ENCODE data around the gene ELF2.

The ELF2 gene

DNA sequence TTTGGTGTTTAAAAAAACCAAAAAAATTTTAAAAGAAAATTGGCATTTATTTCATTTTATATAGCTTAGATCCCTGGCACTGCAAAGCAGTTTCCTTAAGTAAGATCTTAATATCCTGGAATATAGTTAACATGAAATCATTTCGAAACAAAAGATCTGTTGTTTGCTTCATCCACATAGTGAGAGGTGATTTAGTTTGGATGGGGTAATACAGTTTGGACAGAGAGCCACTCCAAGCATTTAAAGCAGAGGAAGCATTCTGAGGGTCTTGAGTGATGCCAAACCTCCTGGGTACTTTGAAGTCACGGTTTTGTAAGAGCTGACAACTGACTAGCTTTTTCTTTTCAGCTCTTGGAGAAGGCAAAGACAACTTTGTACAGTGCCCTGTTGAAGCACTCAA is 132.7 kb downstream of the ELF2 start:
- TF ChIP-seq ZNF341 (tag by site-specific recombination; IDR thresholded peaks at IDR 0.05; ENCODE audit: low read depth) (no peak), ZNF514 (tag by site-specific recombination; IDR thresholded peaks at IDR 0.05) (no peak), ZNF354C (tag by site-specific recombination; IDR thresholded peaks at IDR 0.05; ENCODE audit: borderline replicate concordance, low read depth) (no peak), ZNF121 (tag by site-specific recombination; IDR thresholded peaks at IDR 0.05) (no peak), PRDM1 (tag by site-specific recombination; IDR thresholded peaks at IDR 0.05) (no peak), SETDB1 (IDR thresholded peaks at IDR 0.05; ENCODE audit: insufficient read length, low read length) (no peak), ZNF785 (tag by site-specific recombination; IDR thresholded peaks at IDR 0.05) (no peak)
- TF ChIP-seq, protein P1, sequence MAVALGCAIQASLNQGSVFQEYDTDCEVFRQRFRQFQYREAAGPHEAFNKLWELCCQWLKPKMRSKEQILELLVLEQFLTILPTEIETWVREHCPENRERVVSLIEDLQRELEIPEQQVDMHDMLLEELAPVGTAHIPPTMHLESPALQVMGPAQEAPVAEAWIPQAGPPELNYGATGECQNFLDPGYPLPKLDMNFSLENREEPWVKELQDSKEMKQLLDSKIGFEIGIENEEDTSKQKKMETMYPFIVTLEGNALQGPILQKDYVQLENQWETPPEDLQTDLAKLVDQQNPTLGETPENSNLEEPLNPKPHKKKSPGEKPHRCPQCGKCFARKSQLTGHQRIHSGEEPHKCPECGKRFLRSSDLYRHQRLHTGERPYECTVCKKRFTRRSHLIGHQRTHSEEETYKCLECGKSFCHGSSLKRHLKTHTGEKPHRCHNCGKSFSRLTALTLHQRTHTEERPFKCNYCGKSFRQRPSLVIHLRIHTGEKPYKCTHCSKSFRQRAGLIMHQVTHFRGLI (tag by site-specific recombination; IDR thresholded peaks at IDR 0.05) = no peak
- TF ChIP-seq, protein P2, sequence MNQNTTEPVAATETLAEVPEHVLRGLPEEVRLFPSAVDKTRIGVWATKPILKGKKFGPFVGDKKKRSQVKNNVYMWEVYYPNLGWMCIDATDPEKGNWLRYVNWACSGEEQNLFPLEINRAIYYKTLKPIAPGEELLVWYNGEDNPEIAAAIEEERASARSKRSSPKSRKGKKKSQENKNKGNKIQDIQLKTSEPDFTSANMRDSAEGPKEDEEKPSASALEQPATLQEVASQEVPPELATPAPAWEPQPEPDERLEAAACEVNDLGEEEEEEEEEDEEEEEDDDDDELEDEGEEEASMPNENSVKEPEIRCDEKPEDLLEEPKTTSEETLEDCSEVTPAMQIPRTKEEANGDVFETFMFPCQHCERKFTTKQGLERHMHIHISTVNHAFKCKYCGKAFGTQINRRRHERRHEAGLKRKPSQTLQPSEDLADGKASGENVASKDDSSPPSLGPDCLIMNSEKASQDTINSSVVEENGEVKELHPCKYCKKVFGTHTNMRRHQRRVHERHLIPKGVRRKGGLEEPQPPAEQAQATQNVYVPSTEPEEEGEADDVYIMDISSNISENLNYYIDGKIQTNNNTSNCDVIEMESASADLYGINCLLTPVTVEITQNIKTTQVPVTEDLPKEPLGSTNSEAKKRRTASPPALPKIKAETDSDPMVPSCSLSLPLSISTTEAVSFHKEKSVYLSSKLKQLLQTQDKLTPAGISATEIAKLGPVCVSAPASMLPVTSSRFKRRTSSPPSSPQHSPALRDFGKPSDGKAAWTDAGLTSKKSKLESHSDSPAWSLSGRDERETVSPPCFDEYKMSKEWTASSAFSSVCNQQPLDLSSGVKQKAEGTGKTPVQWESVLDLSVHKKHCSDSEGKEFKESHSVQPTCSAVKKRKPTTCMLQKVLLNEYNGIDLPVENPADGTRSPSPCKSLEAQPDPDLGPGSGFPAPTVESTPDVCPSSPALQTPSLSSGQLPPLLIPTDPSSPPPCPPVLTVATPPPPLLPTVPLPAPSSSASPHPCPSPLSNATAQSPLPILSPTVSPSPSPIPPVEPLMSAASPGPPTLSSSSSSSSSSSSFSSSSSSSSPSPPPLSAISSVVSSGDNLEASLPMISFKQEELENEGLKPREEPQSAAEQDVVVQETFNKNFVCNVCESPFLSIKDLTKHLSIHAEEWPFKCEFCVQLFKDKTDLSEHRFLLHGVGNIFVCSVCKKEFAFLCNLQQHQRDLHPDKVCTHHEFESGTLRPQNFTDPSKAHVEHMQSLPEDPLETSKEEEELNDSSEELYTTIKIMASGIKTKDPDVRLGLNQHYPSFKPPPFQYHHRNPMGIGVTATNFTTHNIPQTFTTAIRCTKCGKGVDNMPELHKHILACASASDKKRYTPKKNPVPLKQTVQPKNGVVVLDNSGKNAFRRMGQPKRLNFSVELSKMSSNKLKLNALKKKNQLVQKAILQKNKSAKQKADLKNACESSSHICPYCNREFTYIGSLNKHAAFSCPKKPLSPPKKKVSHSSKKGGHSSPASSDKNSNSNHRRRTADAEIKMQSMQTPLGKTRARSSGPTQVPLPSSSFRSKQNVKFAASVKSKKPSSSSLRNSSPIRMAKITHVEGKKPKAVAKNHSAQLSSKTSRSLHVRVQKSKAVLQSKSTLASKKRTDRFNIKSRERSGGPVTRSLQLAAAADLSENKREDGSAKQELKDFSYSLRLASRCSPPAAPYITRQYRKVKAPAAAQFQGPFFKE (tag by site-specific recombination; IDR thresholded peaks at IDR 0.05; ENCODE audit: borderline replicate concordance) = no peak
- TF ChIP-seq, protein P3, sequence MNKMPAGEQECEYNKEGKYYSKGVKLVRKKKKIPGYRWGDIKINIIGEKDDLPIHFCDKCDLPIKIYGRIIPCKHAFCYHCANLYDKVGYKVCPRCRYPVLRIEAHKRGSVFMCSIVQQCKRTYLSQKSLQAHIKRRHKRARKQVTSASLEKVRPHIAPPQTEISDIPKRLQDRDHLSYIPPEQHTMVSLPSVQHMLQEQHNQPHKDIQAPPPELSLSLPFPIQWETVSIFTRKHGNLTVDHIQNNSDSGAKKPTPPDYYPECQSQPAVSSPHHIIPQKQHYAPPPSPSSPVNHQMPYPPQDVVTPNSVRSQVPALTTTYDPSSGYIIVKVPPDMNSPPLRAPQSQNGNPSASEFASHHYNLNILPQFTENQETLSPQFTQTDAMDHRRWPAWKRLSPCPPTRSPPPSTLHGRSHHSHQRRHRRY (tag by site-specific recombination; IDR thresholded peaks at IDR 0.05) = no peak
- TF ChIP-seq, protein P4, sequence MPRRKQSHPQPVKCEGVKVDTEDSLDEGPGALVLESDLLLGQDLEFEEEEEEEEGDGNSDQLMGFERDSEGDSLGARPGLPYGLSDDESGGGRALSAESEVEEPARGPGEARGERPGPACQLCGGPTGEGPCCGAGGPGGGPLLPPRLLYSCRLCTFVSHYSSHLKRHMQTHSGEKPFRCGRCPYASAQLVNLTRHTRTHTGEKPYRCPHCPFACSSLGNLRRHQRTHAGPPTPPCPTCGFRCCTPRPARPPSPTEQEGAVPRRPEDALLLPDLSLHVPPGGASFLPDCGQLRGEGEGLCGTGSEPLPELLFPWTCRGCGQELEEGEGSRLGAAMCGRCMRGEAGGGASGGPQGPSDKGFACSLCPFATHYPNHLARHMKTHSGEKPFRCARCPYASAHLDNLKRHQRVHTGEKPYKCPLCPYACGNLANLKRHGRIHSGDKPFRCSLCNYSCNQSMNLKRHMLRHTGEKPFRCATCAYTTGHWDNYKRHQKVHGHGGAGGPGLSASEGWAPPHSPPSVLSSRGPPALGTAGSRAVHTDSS (tag by site-specific recombination; IDR thresholded peaks at IDR 0.05) = no peak
- TF ChIP-seq, protein P5, sequence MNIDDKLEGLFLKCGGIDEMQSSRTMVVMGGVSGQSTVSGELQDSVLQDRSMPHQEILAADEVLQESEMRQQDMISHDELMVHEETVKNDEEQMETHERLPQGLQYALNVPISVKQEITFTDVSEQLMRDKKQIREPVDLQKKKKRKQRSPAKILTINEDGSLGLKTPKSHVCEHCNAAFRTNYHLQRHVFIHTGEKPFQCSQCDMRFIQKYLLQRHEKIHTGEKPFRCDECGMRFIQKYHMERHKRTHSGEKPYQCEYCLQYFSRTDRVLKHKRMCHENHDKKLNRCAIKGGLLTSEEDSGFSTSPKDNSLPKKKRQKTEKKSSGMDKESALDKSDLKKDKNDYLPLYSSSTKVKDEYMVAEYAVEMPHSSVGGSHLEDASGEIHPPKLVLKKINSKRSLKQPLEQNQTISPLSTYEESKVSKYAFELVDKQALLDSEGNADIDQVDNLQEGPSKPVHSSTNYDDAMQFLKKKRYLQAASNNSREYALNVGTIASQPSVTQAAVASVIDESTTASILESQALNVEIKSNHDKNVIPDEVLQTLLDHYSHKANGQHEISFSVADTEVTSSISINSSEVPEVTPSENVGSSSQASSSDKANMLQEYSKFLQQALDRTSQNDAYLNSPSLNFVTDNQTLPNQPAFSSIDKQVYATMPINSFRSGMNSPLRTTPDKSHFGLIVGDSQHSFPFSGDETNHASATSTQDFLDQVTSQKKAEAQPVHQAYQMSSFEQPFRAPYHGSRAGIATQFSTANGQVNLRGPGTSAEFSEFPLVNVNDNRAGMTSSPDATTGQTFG (tag by site-specific recombination; IDR thresholded peaks at IDR 0.05; ENCODE audit: borderline replicate concordance) = no peak
- ChIA-PET POLR2A (no interaction called here), CTCF (interaction anchor here (1.5 to 2.2 kb wide), 3 partner anchors 12 to 14 kb away, joined by 5 to 9 read pairs (median 7); no protein-coding TSS in a partner anchor)
- no peak overlapping the region for H3K27ac ChIP-seq (ENCODE audit: extremely low read depth, low read depth, low read length)
- H3K4me3 ChIP-seq (ENCODE audit: low read depth, low read length) = no peak overlapping the region
- H3K4me1 ChIP-seq (ENCODE audit: control insufficient read depth, insufficient read depth, low read length) = no peaks in the 10 kb centered on the region
- no peaks in the 10 kb centered on the region for H3K9me3 ChIP-seq (ENCODE audit: control insufficient read depth, insufficient read depth, low read depth, low read length)
- peaks cover 0 to 62% of the 10 kb centered on the region in 2 experiments; a peak in 2 of 3 replicates for H3K36me3 ChIP-seq (ENCODE audit: control insufficient read depth in 2 of 2, insufficient read depth in 1 of 2, low read length in 2 of 2)
